Activated CD8-positive, alpha-beta T cell treated with anti-CD3 and anti-CD28 coated beads for 36 hours (primary cell): ENCODE data around the gene CNOT6. TPM values are rescaled to one million over a fixed set of nuclear protein-coding genes. Genes with fewer than 3 reads are reported as not detected.

Source experiments
- ATAC-seq: fragments of 200-7000 bp; cut with Tn5 transposase; one replicate; pipeline ENCODE4 v1.10.0; 2021; ENCODE audit warnings: mild to moderate bottlenecking, moderate library complexity
- CTCF ChIA-PET: fragments of 350-600 bp; sonication (Branson Sonifier 250); formaldehyde crosslinking; loops from one replicate; lab custom pipeline; 2021; ENCODE audit warnings: antibody characterized with exemption; lab: Charles Lee
- POLR2A ChIA-PET: fragments of 350-600 bp; sonication (Branson Sonifier 250); formaldehyde crosslinking; loops from one replicate; lab custom pipeline; 2021; ENCODE audit warnings: antibody characterized with exemption; lab: Charles Lee
- DNase-seq: peaks from one replicate; pipeline ENCODE4 v3.0.0-alpha.2; 2020
- H3K27ac Mint-ChIP-seq: one replicate; pipeline ENCODE4 v1.8.0; 2021; ENCODE audit warnings: mild to moderate bottlenecking, mixed read lengths
- H3K27me3 Mint-ChIP-seq: one replicate; pipeline ENCODE4 v1.8.0; 2021; ENCODE audit warnings: mixed read lengths
- H3K36me3 Mint-ChIP-seq: one replicate; pipeline ENCODE4 v1.8.0; 2021; ENCODE audit warnings: low read depth, mixed read lengths
- H3K4me1 Mint-ChIP-seq: one replicate; pipeline ENCODE4 v1.8.0; 2021; ENCODE audit warnings: low read depth, mixed read lengths
- H3K4me3 Mint-ChIP-seq: one replicate; pipeline ENCODE4 v1.8.0; 2021; ENCODE audit warnings: mild to moderate bottlenecking, moderate library complexity, mixed read lengths
- H3K9me3 Mint-ChIP-seq: one replicate; pipeline ENCODE4 v1.8.0; 2021; ENCODE audit warnings: mixed read lengths
- CTCF ChIP-seq: fragments of 200-600 bp; IDR thresholded peaks from one replicate; pipeline ENCODE4 v1.8.0; 2022; ENCODE audit warnings: antibody characterized with exemption, mild to moderate bottlenecking
- intact Hi-C: fragments of 100-400 bp; cut with micrococcal nuclease; formaldehyde crosslinking; loops from one replicate; pipeline ENCODE4 v1.10.0; 2022
- total RNA-seq, 2 experiments: library from RNA; stranded (reverse); gene quantifications; one replicate each; pipeline ENCODE4 v1.2.3, GENCODE V29; 2021

CNOT6 gene
- total RNA-seq, 2 experiments from 2014 or later = 28.4 to 30.4 TPM

DNA sequence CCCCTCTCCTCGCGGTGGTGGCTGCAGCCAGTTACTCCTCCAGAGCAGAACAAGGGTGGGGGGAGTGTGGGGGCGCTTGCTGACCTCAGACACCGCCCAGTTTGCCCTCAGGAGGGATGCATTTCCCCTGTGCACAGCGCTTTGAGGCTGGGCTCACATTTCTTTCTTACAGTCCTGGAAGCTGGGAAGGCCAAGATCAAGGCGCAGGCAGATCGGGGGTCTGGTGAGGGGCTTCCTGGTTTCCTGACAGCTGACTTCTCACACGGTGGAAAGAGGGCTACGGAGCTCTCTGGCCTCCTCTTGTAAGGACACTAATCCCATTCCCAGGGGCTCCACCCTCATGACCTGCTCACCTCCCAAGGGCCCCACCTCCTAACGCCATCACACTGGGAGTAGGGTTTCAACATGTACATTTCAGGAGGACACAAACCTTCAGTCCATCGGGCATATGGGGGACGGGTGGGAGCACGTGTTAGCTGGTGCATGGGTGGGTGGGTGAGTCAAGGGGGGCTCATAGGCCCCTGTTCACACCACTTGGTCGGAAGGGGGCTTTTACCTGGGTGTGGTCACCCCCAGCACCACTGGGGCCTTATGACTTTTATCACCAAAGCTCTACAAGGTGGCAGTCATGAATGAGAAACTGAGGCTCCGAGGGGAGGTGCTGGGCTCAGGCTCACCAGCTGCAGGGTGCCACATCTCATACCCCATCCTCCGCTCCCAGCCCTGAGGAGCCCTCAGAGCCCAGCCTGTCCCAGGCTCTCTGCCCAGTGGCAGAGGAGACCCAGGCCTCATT lies 104.8 kb downstream of the CNOT6 start:
- intact Hi-C loops = no loop called here
- no peak overlapping the region for H3K4me3 Mint-ChIP-seq
- no peak for TF ChIP-seq CTCF
- no peak for ATAC-seq
- H3K36me3 Mint-ChIP-seq = no peaks in the 10 kb centered on the region
- POLR2A ChIA-PET = no interaction called here
- DNase-seq = no peak
- CTCF ChIA-PET = no interaction called here
- no peaks in the 10 kb centered on the region for H3K9me3 Mint-ChIP-seq
- no peak overlapping the region for H3K27ac Mint-ChIP-seq
- H3K27me3 Mint-ChIP-seq = no peaks in the 10 kb centered on the region
- H3K4me1 Mint-ChIP-seq = no peaks in the 10 kb centered on the region

DNA sequence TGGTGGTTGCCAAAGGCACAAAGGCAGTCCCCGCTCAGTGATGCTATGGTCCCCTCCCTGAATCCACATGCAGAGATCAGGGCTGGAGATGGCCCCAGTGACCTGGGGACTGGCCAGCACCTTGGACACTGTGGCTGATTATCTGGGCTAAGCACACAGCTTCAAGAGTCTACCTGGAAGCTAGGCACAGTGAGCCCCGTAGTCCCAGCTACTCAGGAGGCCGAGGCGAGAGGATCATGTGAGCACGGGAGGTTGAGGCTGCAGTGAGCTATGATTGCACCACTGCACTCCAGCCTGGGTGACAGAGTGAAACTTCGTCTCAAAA lies 105.4 kb downstream of the CNOT6 start:
- Mint-ChIP-seq H3K4me1 (no peaks in the 10 kb centered on the region), H3K4me3 (no peak overlapping the region), H3K9me3 (no peaks in the 10 kb centered on the region), H3K36me3 (no peaks in the 10 kb centered on the region), H3K27me3 (no peaks in the 10 kb centered on the region), H3K27ac (no peak overlapping the region)
- ATAC-seq (no peak), DNase-seq (no peak)
- no peak for TF ChIP-seq CTCF
- POLR2A ChIA-PET = no interaction called here
- intact Hi-C loops = no loop called here
- CTCF ChIA-PET = no interaction called here

DNA sequence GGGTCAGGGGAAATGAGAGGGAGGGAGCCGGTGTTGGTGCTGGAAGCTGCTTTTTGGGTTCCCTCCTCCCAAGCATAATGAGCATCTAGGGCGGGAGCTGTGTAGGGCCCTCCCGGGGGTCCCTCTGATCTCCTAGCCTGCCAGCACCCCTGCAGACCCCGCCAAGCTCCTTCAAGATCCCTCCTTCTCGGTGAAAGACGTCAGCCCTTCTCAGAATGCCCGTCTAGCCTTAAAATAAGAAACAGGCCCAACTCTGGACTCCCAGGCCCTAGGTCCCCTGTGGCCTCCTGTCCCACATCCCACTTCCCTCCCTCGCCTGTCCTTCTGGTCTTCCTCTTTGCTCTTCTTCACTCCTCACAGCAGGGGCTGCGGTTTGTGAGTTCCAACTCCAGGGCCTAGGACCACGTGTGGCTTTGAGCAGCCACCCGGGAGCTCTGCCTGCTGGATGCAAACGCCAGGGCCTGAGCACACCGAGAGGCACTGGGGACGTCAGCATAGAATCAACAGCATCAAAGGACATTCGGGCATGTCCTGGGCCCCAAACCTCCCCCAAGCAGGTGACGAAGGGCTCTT lies 105.9 kb downstream of the CNOT6 start:
- no peaks in the 10 kb centered on the region for H3K4me1 Mint-ChIP-seq
- no peak overlapping the region for H3K4me3 Mint-ChIP-seq
- ATAC-seq (no peak), DNase-seq (no peak)
- no peaks in the 10 kb centered on the region for H3K27me3 Mint-ChIP-seq
- no peak overlapping the region for H3K27ac Mint-ChIP-seq
- intact Hi-C loops = no loop called here
- no peaks in the 10 kb centered on the region for H3K9me3 Mint-ChIP-seq
- ChIA-PET POLR2A (no interaction called here), CTCF (no interaction called here)
- no peak for TF ChIP-seq CTCF
- no peaks in the 10 kb centered on the region for H3K36me3 Mint-ChIP-seq

DNA sequence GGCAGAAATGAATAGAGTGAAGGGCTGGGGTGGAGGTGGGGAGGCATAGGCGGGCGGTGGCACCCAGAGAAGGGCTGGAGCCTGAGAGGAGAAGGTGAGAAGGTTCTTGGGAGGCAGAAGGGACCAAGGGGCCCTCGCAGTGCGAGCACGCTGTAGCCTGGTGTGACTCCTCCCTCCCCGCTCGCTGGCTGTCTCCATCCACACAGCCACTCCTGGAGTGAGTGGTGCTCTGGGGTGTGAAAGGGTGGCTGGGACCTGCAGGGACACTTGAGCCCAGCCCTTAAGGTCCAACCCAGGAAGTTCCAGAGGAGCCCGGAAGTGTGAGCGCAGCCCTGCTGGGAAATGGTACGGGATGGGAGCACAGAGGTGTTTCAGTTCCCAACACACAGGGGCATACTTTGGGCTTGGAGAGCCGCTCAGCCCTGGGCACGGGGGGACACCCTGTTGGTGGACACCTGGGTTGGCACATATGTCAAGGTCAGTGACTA lies 106.4 kb downstream of the CNOT6 start:
- POLR2A ChIA-PET = no interaction called here
- H3K9me3 Mint-ChIP-seq = no peaks in the 10 kb centered on the region
- CTCF ChIA-PET = no interaction called here
- H3K4me3 Mint-ChIP-seq = no peak overlapping the region
- DNase-seq (no peak), ATAC-seq (no peak)
- H3K36me3 Mint-ChIP-seq = no peaks in the 10 kb centered on the region
- H3K4me1 Mint-ChIP-seq = peaks cover under 1% of the 10 kb centered on the region
- no peaks in the 10 kb centered on the region for H3K27me3 Mint-ChIP-seq
- no peak for TF ChIP-seq CTCF
- intact Hi-C loops = no loop called here
- no peak overlapping the region for H3K27ac Mint-ChIP-seq
